Measurements from ENCODE around the gene SLC12A8. TPM values are rescaled to one million over a fixed set of nuclear protein-coding genes. Genes with fewer than 3 reads are reported as not detected.

SLC12A8 gene
- polyA plus RNA-seq, 1 of the 3 experiments (the other 2 are of a cell fraction): 7.5 TPM

DNA sequence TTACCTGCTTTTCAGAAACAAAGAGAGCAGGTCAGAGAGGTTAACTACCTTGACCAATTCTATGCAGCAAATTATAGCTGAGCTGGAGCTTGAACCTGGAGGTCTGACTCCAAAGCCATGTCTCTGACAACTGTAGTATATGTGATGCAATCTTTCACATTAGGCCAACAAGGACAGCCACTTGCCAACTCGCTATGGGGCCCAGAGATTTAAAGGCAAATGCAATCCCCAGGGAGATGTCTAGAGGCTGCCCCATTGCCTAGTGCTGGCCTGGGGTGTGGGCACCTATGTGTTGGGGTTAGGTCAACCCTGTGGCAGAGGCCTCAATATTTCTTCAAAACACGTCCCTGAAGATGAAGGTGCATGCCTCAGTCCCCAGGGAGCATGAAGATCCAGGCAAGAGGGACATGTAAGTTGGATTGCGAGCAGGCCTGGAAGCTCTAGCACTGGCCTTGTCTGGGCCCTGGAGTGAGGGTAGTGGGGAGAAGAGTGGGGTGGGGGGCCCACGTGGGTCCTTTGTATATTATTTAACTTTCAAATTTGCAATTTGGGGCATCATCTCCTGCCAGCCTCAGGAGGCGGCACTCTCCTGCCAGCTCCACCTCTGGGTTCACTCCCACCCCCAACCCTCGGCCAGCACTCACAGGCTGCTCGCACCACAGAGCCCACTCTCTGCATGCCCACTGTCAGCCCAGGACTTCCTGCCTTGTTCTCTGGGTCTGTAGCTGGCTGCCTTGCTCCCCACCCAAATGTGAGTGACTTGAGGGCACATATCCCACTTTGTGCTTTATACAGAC lies 64.3 kb downstream of the SLC12A8 start:
- CTCF ChIA-PET: no interaction called here
- 85% methylated on average over 5 of the region's 7 CpGs for WGBS (ENCODE audit: low lambda C conversion rate)

GRCh38 chr3:125147491-125147820 lies 65.1 kb downstream of the SLC12A8 start:
- Histone ChIP-seq H3K36me3 (replicated peaks in 1 of 2; ENCODE audit: control insufficient read depth in 1 of 2, insufficient read depth in 2 of 2, low read length in 1 of 2) (no peaks in the 10 kb centered on the region), H3K79me2 (ENCODE audit: insufficient read depth) (no peaks in the 10 kb centered on the region), H3K4me2 (no peak overlapping the region), H3F3A (replicated peaks; ENCODE audit: insufficient read depth) (no peaks in the 10 kb centered on the region), H3K4me3 (ENCODE audit: low read depth in 2 of 2, low read length in 1 of 2) (no peak overlapping the region), H3K9ac (no peak overlapping the region), H3K9me2 (no peaks in the 10 kb centered on the region), H3K9me3 (no peaks in the 10 kb centered on the region), H3K27me3 (ENCODE audit: insufficient read depth) (no peaks in the 10 kb centered on the region), H3K27ac (ENCODE audit: low read depth in 2 of 2, low read length in 1 of 2) (no peak overlapping the region), H4K20me1 (ENCODE audit: insufficient read depth) (no peaks in the 10 kb centered on the region), H2AFZ (ENCODE audit: low read depth) (no peak overlapping the region), H3K4me1 (ENCODE audit: control insufficient read depth in 1 of 2, insufficient read depth in 2 of 2, low read depth in 1 of 2, low read length in 1 of 2) (peaks cover 9 to 14% of the 10 kb centered on the region in 2 experiments; a peak in 2 of 4 replicates)
- ChIA-PET POLR2A (no interaction called here), CTCF (no interaction called here)
- 87% methylated on average over 6 of the region's 6 CpGs for WGBS (ENCODE audit: low lambda C conversion rate)
- no peak for DNase-seq
- TF ChIP-seq SIN3A (IDR thresholded peaks at IDR 0.05; ENCODE audit: borderline replicate concordance, low read depth, low read length): no peak
- TF ChIP-seq RFX5 (IDR thresholded peaks at IDR 0.05; ENCODE audit: low read length): no peak
- no peak for TF ChIP-seq JUND (IDR thresholded peaks at IDR 0.05)
- TF ChIP-seq, protein P1, sequence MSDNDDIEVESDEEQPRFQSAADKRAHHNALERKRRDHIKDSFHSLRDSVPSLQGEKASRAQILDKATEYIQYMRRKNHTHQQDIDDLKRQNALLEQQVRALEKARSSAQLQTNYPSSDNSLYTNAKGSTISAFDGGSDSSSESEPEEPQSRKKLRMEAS (IDR thresholded peaks at IDR 0.05; ENCODE audit: low read depth): no peak
- TF ChIP-seq EZH2phosphoT487 (IDR thresholded peaks at IDR 0.05; ENCODE audit: borderline replicate concordance, low read depth): no peak
- no peak for TF ChIP-seq RAD21 (IDR thresholded peaks at IDR 0.05; ENCODE audit: low read length)
- no peak for TF ChIP-seq GATA2 (CRISPR knock-in tag; IDR thresholded peaks at IDR 0.05)
- no peak for TF ChIP-seq RXRA (IDR thresholded peaks at IDR 0.05; ENCODE audit: borderline replicate concordance, low read depth)
- no peak for TF ChIP-seq NRF1 (IDR thresholded peaks at IDR 0.05; ENCODE audit: low read depth, low read length)

More for the DNA sequence above, 64.3 kb downstream of the SLC12A8 start:
- Histone ChIP-seq H3K4me3 (ENCODE audit: low read depth in 2 of 2, low read length in 1 of 2) (no peak overlapping the region), H2AFZ (ENCODE audit: low read depth) (no peak overlapping the region), H3K27me3 (ENCODE audit: insufficient read depth) (no peaks in the 10 kb centered on the region), H3F3A (replicated peaks; ENCODE audit: insufficient read depth) (no peaks in the 10 kb centered on the region), H3K9ac (no peak overlapping the region), H4K20me1 (ENCODE audit: insufficient read depth) (no peaks in the 10 kb centered on the region), H3K4me2 (no peak overlapping the region), H3K4me1 (ENCODE audit: control insufficient read depth in 1 of 2, insufficient read depth in 2 of 2, low read depth in 1 of 2, low read length in 1 of 2) (peaks cover 9 to 14% of the 10 kb centered on the region in 2 experiments; a peak in 2 of 4 replicates), H3K79me2 (ENCODE audit: insufficient read depth) (no peaks in the 10 kb centered on the region), H3K9me3 (no peaks in the 10 kb centered on the region), H3K9me2 (no peaks in the 10 kb centered on the region), H3K27ac (ENCODE audit: low read depth in 2 of 2, low read length in 1 of 2) (no peak overlapping the region), H3K36me3 (replicated peaks in 1 of 2; ENCODE audit: control insufficient read depth in 1 of 2, insufficient read depth in 2 of 2, low read length in 1 of 2) (no peaks in the 10 kb centered on the region)
- POLR2A ChIA-PET: no interaction called here
- no peak for DNase-seq
- TF ChIP-seq NFIC (IDR thresholded peaks at IDR 0.05; ENCODE audit: borderline replicate concordance) (no peak), MEF2A (IDR thresholded peaks at IDR 0.05; ENCODE audit: borderline replicate concordance, low read depth) (no peak), TCF12 (IDR thresholded peaks at IDR 0.05) (no peak)

Measured in SK-N-SH (cell line).